HL-60 (cell line): ENCODE results near the gene EFCAB8.

Experiments used
- REST ChIP-seq: IDR thresholded peaks from 2 replicates; pipeline ENCODE4 v1.6.1; 2012; ENCODE audit warnings: low read depth; ENCODE audit not compliant: insufficient replicate concordance
- TF ChIP-seq, protein P1 (sequence below): IDR thresholded peaks from one replicate; pipeline ENCODE4 v1.5.1; 2011; ENCODE audit warnings: low read length, control low read depth, inconsistent platforms; ENCODE audit not compliant: insufficient read depth

- TF ChIP-seq, protein P1, sequence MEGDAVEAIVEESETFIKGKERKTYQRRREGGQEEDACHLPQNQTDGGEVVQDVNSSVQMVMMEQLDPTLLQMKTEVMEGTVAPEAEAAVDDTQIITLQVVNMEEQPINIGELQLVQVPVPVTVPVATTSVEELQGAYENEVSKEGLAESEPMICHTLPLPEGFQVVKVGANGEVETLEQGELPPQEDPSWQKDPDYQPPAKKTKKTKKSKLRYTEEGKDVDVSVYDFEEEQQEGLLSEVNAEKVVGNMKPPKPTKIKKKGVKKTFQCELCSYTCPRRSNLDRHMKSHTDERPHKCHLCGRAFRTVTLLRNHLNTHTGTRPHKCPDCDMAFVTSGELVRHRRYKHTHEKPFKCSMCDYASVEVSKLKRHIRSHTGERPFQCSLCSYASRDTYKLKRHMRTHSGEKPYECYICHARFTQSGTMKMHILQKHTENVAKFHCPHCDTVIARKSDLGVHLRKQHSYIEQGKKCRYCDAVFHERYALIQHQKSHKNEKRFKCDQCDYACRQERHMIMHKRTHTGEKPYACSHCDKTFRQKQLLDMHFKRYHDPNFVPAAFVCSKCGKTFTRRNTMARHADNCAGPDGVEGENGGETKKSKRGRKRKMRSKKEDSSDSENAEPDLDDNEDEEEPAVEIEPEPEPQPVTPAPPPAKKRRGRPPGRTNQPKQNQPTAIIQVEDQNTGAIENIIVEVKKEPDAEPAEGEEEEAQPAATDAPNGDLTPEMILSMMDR = no peak
- TF ChIP-seq REST = no peak
Measured at GRCh38 chr20:32909896-32910571, 51.3 kb downstream of the EFCAB8 start.
